GM19240 (cell line): ENCODE results near the gene CYBA.

Experiments
- DNase-seq: peaks from one replicate; pipeline ENCODE4 v3.0.0; 2011; ENCODE audit warnings: low spot score; ENCODE audit not compliant: insufficient read length

The CYBA gene

GRCh38 chr16:88662843-88663606, 12.2 kb upstream of the CYBA start, which contains the start of gene MVD:
Gene MVD (minus strand): TSS chr16:88663091. CDS start chr16:88663080, 11 bp downstream.
- peak; percentile 99 for DNase-seq

DNA sequence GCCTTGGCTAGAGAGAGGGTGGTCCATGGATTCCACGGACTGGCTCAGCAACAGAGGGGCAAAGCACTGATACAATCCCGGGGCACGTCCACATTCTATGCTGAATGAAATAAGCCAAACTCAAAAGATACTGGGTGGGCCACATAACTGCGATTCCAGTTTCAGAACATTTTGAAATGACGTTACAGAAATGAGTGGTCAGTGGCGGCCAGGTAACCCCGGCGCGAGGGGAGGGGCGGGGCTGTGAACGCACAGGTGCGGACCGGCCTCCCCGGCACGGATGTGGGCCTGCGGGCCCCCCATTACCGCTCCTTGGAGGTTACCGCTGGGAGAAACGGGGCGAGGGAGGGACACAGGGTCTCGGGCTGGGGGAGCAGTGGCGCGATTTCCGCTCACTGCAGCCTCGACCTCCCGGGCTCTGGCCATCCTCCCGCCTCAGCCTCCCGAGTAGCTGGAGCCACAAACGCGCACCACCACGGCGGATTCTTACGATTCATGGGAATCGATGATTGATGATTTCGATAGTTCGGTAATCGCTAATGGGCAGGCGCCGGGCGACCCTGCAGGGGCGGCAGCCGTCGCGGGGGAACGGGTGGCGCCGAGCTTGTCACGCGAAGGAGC, 11.5 kb upstream of the CYBA start:
- no peak for DNase-seq

GRCh38 chr16:88661468-88661867, 10.6 kb upstream of the CYBA start:
- DNase-seq, result no peak

DNA sequence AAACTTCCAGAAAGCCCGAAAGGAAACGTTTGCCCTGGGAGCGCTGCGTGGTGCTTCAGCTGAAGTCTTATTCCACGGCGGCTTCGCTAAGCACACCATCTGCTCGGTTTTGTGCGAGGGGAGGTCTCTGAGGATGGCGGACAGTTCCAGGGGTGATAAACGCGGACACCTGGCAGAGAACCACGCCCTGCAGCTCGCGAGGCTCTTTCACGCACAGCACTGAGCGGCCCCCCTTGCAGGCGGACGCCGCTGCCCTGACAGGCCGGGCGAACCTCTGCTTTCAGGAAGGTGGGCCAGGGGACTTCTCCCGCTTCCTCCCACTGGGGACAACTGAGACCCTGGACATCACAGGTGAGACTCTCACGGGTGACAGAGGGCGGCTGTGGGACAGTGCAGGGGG, 8.3 kb upstream of the CYBA start:
- DNase-seq, result no peak

GRCh38 chr16:88658714-88659113, 7.9 kb upstream of the CYBA start:
- no peak for DNase-seq

GRCh38 chr16:88657371-88657770, 6.5 kb upstream of the CYBA start:
- DNase-seq, result no peak

DNA sequence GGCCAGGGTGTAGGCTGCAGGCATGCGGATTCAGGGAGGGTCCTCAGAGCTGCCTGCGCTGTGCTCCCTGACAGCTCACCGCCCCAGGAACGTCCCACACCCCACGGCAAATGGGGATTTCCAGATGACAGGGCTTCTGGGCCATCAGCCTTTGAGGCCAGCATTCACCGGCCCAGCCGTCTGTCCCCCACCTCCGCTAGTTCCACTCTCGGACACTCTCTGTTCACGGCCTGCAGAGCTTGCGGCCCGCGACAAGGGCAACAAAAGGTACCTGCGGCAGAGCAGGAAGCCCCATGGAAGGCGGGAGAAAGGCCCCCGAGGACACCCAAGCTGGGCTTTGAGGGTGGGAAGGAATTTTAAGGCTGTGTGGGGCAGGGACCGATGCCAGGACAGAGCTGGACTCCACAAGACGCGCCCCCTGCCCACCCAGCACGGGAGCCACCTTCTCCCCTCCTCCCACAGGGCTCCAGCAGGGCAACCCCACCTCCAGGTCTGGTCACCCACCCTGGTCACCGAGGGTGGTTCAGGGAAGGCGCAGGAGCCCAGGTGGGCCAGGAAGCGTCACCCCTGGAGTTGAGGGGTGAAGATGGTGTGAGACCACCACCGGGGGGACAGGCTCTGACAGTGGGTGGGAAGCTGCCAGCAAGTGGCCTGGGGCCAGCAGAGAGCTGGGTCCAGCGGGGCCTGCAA, 5.6 kb upstream of the CYBA start:
- DNase-seq, result no peak

GRCh38 chr16:88655733-88656281, 5.0 kb upstream of the CYBA start:
- DNase-seq, result no peak

DNA sequence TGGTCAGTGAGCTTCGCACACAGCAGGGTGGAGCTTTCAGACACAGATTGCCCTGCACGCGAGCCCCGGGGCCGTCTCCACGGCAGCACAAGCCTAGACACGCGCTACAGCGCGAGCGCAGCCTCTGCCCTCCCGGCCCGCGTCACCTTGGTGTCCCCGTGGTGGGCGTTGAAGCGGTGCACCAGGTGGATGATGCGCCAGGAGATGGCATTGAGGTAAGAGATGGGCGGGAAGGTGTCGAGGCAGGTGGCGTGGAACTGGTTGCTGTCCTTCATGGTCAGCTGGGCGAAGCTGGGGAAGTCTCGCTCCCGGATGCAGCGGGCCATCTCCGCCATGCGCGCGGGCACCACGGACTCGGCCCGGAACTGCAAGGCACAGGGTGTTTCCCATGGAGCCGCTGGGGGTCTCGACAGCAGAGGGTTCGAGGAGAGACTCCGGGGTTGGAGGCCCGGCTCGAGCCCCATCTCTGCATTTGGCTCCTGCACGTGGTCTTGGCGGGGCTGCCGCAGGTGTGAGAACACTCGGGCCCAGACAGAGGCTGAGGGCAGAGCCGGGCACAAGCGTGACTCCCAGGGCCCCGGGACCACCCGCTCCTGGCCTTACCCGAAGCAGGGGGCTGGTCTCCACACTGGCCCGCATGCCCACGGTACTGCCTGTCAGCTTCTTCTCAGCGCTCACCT, 4.3 kb upstream of the CYBA start:
- no peak for DNase-seq

DNA sequence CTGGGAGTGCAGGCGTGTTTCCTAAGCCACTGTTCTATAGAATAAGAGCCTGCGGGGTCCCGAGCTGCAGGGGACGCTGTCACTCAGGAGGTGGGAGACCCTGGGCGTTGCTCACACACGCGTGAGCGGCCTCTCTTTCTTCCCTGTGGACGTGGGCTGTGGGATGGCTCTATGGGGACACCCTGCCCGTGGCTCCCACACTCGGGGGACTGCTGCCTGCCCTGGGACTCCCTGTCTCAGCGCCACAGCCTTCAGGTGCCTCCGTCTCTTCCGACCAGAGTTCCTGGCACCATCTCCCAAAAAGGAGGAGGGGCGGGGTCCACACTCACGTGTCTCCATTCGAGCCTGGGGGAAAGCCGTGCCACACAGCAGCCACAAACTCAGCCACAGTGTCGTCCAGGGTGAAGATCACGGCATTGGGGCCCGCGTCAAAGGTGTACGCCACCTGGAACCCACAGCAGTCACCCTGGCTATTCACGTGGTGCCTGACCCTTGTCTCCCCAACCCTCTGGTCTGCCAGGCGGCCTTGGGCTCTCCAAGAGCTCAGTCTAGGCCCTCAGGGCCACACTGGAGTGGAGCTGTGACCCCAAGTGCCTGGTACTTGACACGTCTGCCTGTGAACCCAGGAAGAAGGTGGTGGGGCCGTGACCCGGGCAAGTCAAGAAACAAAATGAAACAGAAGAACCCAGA, 3.7 kb upstream of the CYBA start:
- DNase-seq, result no peak

DNA sequence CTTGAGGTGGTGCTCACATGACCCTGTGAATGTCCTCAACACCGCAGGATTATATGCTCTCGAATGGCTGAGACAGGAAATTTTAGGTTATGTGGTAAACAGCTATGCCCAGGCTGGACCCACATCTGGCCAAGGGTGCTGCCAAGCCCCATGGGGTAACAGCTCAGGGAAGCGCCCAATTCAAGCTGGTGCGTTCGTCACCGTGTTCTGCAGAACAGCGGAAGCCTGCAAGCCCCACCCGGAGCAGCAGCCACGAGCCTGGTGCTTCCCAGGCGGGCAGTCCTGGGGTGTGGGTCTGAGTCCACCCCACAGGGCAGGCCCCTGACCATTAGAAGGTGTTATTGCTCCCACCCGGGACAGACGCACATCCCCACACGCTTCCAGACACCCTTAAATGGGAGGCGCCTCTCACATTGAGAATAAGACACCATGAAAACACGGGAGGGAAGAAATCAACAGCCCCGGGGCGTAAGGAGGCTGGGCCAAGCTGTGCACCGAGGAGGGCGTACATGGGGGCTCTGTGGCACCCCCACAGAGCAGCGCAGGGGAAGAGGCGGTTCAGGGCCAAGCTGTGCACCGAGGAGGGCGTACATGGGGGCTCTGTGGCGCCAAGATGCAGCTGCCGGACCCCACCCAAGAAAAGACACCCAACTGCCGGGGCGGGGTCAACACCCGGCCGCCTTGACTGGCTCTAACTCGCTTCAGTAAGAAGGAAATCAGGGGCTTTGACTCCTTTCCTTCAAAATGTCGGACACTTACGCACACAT, 2.9 kb upstream of the CYBA start:
- DNase-seq, result no peak

- no peak for DNase-seq
Measured at GRCh38 chr16:88653101-88653500, 2.2 kb upstream of the CYBA start.

DNA sequence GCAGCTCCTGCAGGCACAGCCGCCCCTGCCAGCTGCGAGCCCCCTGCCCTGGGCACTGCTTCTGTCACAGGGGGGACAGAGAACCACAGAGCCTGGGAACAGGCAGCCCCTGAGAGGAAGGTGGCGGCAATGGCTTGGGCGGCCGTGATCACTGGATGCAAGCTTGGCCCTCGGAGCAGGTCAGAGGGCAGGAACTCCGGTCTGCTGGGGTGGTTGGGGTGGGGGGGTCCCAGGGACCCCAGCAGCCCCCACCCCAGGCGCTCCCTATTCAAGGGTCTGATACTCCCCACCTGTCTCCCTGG, 1.9 kb upstream of the CYBA start:
- DNase-seq, result no peak

DNA sequence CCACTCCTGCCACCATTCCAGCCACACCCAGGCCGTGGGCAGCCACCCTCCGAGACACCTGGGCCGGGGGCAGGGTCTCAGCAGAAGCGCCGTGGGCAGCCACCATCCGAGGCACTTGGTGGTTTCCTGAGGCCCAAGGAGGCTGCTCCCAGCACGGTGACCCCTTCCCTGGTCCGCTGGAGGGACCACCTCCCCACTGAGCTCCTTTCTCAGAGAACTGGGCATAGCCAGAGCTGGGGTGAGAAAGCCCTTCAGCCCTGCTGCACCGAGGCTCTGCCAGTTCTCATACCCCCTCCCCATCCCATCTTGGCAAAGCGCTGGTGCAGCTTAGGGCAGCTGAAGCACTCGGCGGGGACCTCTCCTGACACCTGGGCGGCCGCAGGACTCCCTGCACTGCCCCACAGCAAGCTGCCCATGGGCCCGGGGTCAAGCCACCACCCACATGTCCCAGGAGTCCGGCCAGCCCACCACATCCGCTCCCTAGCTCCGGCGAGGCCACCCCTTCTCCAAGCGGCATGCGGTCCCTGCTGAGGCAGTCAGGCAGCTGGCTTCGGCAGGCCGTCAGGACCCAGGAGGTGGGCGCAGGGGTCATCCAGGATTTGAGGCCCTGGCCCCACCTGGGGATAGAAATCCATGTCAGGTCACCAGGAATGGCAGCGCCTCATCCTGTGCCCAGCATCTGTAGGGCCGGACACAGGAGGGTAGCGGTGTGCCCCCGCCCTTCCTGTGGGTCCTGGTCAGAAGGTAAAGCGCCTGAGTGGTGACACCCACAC, 1.3 kb upstream of the CYBA start:
- DNase-seq, result no peak

GRCh38 chr16:88651276-88651988, 579 bp upstream of the CYBA start:
- DNase-seq, result peak; percentile 98

DNA sequence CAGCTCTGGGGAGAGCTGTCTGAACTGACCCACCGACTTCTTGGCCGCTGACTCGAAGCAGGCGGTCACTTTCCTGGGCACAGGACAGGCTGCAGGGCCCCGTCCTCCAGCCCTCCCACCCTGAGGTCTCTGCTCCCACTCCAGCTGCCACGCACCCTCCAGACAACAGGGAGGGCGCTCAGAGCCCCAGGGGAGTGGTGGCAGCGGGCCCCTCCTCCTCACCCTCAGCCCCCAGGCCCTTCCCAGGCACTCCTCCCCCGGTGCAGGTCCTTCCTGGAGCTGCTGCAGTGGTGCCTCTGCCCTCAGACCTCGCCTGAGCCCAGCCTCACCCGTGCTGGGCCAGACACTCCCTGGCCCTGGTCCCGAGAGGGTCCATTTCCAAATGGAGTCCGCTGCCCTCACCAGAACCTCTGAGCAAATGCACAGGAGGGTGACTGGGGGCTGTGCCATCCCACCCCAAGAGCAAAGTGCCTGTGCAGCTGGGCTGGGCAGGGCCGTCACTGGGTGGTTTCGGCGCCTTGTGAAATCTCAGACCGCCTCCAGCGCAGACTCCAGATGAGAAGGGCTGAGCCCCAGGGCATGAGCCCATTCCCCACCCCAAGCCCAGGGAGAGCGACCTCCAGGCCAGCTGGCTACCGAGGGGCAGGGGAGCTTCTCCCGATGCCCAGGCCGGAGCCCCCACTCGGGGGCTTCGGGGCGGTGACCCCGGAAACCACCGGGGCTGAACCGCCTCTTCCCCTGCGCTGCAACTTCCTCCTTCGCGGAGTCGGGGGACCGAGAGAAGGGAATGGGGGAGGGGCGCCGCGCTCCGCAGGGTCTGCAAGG, 717 bp downstream of the CYBA start:
- DNase-seq, result no peak

GRCh38 chr16:88649195-88649923, 1.5 kb downstream of the CYBA start:
- DNase-seq, result no peak
